Activated T-cell treated with anti-CD3 and anti-CD28 coated beads for 1 hour (primary cell): ENCODE data around the gene CFD.
"Not testable (repeated sequence)": the region's sequence is repeated elsewhere in the genome, so short reads cannot be mapped to it uniquely, and the experiment has no call there.

Experiments used
- DNase-seq: peaks from one replicate; pipeline ENCODE4 v3.0.0-alpha.2; 2020; ENCODE audit warnings: low read depth

CFD gene

DNA sequence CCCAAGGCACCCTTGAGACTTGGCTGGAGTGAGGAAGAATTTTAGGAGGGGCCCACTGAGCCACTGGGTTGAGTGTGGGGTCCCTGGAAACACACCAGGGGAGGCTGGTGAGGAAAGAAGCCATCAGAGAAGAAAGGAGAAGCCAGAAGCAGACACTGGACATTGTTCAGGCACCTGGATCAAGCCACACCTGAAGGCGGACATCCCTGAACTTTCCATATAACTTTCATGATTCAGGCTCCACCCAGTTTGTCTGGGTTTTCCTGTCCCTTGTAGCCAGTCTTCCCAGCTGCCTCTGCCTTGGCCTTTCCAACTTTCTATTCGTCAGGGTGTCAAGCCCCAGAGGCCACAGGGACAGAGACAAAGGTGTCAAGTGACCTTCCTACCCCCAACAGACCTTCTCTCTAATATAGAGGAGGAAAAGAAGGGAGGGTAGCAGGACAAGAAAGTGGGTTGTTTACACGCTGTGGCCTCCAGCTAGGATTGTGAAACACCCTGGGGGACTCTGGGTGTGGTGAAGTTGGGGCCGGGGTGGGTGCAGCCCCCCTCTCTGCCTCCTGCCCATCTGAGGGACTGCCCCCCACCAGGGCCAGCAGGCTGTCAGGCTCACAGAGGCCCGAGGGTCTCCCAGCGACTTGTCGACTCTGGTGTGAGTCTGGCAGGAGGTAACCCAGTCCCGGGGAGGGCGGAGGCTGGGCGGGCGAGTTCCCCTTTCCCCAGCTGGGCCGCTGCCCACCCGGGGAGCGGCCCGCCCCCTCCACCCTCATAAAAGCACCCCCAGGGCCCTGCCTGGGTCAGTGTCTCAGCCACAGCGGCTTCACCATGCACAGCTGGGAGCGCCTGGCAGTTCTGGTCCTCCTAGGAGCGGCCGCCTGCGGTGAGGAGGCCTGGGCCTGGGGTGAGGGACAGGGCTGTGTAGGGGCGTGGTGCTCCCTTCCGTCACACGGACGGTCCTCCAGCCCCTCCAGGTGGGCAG, at the start of gene CFD:
Gene CFD, plus strand, starts transcription at position 797 of the 976 bp plus-strand sequence. Its CDS starts 26 bp downstream, at position 823.
- no peak for DNase-seq

DNA sequence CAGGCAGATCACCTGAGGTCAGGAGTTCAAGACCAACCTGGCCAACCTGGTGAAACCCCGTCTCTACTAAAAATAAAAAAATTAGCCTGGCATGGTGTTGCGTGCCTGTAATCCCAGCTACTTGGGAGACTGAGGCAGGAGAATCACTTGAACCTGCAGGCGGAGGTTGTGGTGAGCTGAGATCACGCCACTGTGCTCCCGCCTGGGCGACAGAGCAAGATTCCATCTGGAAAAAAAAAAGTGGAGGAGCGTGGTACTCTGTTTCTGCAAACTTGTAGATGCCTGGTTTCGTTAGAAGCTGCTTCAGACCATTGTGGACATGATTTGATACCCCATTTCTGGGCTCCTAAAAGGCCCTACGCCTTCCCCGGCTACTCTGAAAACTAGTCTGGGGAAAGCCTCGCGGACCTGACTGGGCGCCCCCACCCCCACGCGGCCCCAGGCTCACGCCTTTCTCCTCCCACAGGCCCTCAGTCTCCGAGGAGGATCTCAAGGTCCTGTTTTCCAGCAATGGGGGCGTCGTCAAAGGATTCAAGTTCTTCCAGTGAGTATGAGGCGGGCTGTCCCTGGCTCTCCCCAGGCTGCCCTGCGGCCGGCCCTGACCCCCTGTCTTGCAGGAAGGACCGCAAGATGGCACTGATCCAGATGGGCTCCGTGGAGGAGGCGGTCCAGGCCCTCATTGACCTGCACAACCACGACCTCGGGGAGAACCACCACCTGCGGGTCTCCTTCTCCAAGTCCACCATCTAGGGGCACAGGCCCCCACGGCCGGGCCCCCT, 49.2 kb upstream of the CFD start:
- DNase-seq = no peak

DNA sequence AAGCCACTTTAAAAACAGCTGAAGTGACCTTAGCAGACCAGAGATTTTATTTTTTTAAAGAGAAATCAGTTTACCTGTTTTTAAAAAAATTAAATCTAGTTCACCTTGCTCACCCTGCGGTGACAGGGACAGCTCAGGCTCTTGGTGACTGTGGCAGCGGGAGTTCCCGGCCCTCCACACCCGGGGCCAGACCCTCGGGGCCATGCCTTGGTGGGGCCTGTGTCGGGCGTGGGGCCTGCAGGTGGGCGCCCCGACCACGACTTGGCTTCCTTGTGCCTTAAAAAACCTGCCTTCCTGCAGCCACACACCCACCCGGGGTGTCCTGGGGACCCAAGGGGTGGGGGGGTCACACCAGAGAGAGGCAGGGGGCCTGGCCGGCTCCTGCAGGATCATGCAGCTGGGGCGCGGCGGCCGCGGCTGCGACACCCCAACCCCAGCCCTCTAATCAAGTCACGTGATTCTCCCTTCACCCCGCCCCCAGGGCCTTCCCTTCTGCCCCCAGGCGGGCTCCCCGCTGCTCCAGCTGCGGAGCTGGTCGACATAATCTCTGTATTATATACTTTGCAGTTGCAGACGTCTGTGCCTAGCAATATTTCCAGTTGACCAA, 48.5 kb upstream of the CFD start:
- DNase-seq = no peak

DNA sequence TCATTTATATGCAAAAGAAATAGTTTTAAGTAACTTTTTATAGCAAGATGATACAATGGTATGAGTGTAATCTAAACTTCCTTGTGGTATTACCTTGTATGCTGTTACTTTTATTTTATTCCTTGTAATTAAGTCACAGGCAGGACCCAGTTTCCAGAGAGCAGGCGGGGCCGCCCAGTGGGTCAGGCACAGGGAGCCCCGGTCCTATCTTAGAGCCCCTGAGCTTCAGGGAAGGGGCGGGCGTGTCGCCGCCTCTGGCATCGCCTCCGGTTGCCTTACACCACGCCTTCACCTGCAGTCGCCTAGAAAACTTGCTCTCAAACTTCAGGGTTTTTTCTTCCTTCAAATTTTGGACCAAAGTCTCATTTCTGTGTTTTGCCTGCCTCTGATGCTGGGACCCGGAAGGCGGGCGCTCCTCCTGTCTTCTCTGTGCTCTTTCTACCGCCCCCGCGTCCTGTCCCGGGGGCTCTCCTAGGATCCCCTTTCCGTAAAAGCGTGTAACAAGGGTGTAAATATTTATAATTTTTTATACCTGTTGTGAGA, 47.9 kb upstream of the CFD start:
- DNase-seq = no peak

- no peak for DNase-seq
Observed at GRCh38 chr19:812049-812746, 47.3 kb upstream of the CFD start.

DNA sequence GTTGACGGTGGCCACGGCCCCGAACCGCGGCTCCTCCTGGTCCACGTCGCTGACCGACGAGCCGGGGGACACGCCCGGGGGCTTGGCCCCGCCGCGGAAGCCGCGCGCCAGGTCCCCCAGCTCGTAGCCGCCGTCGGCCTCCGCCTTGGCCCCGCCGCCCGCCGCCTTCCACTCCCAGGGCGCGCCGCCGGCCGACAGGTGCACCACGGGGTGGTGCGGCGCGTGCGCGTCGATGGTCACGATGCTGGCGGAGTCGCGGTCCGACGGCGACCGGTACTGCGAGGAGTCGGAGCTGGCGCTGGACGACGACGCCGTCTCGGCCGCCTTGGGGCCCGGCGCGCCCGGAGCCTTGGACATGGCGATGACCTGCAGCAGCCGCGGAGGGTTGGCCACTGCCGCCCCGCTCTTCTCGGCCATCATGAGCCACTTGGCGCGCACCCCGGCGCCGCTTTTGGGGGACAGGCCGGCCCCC, 46.7 kb upstream of the CFD start:
- no peak for DNase-seq

DNA sequence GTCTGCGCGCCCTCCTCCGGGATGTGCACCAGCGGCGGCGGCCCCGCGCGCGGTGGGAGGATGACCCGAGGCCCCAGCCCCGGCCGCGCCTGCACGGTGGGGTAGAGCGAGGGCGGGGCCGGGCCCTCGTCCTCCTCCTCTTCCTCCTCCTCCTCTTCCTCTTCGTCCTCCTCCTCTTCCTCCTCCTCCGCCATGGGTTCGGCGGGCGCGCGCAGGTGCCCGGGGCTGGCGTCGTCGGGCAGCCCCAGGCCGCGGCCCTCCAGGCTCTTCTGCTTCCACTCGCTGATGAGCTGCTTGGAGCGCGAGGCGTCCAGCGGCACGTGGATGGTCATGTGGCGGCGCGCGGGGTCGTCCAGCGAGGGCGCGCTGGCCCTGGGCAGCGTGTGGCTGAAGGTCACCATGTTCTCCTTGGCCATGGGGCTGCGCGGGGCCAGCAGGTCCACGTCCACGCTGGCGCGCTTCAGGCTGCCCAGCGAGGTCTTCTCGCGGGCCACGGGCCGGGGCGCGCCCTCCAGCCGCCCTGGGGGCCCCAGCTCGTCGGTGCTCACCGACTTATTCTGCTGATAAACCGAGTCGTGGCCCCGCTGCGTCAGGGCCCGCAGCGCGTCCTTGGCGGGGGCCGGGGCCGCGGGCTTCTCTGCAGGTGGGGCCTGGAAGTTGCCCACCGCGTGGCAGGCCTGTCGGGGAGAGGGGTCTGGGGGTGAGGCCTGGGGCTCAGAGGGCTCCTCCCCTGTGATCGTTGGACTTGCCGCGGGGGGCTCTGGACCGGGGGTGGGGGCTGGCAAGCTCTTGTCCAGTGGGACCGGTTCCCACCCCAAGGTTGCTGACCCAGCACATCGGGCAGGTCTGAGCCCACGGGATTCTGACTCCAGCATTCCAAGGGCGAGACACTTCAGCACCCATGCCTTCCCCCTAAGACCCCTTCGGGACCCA, 46.0 kb upstream of the CFD start:
- DNase-seq = no peak

DNA sequence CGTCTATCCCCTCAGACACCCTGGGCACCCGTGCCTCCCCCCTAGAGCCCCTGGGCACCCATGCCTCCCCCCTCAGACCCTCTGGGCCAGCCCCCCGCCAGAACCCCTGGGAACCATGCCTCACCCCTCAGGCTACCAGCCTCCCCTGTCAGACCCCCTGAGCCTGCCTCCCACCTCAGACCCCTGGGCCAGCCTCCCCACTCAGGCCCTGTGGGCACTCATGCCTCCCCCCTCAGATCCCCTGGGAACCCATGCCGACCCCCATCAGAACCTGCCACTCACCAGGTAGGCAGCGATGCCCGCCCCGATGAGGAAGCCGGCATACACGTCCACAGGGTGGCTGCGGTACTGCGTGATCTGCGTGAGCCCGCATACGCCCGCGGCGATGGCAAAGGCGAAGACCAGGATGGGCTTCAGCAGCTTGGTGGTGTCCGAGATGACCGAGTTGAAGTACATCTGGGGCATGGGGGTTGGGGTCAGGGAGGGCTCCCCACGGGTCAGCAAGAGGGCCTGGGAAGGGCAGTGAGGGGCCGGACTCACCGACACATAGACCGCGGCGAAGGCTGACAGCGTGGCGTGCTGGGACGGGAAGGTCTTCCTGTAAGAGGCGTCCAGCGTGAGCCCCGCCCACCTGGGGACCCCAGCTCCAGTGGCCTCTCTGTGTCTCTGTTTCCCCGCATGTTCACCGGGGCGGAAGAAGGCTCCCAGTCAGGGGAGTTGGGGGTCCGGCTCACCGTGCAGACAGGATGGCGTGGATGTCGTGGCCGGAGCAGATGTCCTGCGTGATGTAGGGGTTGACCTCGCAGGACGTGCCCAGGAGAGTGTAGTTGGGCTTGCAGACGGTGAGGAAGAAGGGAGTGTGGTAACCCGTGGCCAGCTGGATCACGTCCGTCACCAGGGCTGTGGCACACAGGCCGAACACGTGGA, 45.0 kb upstream of the CFD start:
- no peak for DNase-seq

DNA sequence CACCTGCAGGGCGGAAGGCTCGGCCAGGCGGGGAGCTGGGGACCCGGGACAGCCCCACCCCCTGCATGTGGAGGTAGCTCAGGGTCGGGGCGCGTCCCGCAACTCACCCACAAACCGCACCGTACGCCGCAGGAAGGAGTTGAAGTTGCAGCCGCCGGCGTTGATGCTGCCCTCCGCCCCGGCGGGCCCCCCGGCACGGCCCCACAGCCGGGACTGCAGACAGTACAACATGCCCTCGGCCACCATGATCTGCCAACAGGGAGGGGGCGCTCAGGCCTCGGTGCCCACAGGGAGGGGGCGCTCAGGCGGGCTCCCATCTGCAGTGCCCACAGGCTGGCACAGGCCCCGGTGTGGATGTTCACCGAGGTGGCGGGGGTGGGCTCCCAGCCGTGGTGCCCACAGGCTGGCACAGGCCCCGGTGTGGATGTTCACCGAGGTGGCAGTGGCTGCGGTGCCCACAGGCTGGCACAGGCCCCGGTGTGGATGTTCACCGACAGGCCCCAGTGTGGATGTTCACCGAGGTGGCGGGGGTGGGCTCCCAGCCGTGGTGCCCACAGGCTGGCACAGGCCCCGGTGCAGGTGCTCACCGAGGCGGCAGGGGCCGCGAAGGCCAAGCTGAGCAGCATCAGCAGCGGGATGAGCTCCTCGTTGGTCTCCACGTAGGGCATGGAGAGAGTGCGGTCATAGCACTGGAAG, 44.2 kb upstream of the CFD start:
- DNase-seq = no peak

DNA sequence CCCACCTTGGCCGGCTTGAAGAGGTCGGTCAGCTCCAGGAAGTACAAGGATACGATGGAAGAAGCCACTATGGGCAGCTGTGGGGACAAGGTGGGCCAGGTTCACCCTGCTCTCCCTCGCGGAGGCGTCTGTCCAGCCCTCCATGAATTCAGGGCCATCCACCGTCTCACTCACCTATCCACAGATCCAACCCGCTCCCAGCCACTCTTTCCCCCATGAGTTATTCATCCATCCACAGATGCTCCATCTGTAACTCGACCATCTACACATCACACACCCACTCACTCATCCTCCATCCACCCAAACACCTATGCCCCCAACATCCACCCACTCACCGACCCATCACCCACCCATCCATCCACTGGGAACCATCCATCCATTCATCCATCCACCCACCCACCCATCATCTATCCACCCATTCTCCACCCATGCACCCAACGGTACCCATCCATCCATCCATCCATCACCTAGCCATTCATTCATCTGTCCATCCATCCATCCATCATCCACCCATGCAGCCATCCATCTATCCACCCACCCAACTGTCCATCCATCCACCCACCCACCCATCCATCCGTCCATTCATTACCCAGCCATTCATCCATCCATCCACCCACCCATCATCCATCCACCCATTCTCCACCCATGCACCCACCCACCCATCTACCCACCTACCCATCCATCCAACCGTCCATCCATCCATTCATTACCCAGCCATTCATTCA, 43.5 kb upstream of the CFD start:
- DNase-seq = no peak

- no peak for DNase-seq
Observed at GRCh38 chr19:816500-816857, 43.0 kb upstream of the CFD start.

DNA sequence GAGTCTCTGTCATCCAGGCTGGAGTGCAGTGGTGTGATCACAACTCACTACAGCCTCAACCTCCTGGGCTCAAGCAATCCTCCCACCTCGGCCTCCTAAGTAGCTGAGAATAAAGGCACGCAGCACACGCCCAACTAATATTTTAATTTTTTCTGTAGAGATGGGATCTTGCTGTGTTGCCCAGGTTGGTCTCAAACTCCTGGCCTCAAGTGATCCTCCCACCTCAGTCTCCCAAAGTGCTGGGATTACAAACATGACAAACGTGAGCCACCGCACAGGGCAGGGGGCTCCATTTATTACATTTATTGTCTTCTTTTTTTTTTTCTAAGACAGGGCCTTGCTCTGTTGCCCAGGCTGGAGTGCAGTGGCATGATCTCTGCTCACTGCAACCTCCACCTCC, 39.3 kb upstream of the CFD start:
- DNase-seq = not testable (repeated sequence)

DNA sequence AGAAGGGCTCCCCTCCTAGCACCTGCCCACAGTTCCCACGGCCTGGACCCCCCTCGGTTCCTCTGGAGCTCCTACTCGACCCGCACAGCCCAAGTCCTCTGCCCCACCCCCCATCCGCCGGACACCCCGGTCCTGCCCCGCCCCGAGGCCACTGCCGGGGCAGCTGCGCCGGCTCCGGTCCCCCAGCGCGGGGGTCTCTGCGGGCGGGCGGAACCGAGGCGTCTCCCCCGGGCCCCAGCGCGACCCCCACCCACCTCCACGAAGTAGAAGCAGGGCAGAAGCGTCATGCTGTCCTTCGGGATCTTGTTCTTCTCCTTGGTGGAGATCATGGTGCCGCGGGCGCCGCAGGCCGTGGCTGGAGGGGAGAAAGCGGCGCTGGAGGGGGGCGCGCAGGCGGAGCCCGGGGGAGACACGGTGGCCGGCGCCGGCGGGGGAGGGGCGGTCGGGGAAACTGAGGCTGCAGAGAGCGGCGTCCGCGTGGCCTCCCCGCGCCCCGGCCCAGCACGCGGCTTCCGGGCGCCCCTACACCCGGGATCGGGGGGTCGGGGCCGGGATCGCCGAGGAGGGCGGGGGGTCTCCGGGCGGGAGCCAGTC, 38.1 kb upstream of the CFD start:
- no peak for DNase-seq

DNA sequence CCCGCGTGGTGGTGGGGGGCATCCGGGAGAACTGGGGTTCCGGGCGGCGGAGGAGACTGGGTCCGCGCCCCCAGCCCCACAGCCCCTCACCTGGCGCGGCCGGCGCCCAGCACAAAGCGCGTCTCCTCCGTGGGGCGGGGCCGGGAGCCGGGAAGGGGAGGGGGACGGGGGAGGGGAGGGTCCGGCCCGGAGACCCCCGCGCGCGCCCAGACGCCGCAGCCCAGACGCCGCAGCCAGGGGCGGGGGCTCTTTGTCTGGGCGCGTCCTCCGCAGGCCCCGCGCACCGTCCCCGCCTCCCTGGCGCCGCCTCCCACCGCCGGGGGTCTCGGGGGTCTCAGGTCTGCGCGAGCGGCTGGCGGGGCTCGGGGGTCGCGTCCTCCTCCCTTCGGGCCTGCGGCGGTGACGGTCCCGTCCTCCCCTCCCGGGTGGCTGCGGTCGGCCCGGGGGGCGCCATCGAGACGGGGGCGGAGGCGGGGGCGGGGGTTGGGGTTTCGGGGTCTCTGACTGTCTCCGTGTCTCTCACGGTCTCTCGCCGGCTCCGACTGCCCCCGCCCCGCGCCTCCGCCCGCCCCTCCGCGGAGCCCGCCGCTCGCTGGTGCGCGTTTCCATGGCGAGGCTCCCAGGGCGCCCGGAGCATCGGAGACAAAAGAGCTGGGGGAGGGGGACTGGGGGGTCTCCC, 37.5 kb upstream of the CFD start, which contains the start of gene PLPPR3:
Gene PLPPR3, minus strand, starts transcription at position 131 of the 679 bp plus-strand sequence. CDS start 396 bp downstream, outside the sequence.
- DNase-seq = no peak

- no peak for DNase-seq
Observed at GRCh38 chr19:823565-824121, 35.8 kb upstream of the CFD start.

DNA sequence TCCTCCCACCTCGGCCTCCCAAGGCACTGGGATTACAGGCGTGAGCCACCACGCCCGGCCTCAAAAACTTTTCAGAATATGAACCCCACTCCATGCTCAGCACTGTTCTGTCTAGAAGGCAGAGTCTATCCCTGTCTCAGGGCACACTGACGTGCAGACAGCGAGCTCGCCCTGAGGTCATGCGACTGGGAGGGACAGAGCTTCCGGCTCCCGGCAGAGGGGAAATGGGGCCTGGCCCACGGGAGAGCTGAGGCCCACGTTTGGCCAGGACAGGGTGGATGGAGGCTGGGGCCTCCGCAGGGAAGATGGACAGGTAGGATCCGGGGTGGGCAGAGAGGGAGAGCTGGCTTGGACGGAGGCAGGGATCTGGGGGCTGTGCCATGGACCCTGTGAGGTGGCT, 34.6 kb upstream of the CFD start:
- no peak for DNase-seq
